ENCODE data around the gene RBMXL3. TPM values are rescaled to one million over a fixed set of nuclear protein-coding genes. Genes with fewer than 3 reads are reported as not detected.

Gene RBMXL3
- total and polyA plus RNA-seq, 2 donors (not counting 3 experiments of a cell fraction or from before 2014, with no cell fraction given), result not detected

GRCh38 chrX:115191490-115192243 is 2.5 kb downstream of the RBMXL3 start:
- Histone ChIP-seq H3K9ac (replicated peaks; ENCODE audit: extremely low read depth, insufficient read depth, low read length) (no peak overlapping the region), H3K4me2 (ENCODE audit: insufficient read depth, low read length) (no peak overlapping the region), H3K4me1 (ENCODE audit: control insufficient read depth, extremely low read depth, insufficient read depth, low read length) (no peaks in the 10 kb centered on the region), H3K27ac (ENCODE audit: insufficient read depth, low read depth, low read length) (no peak overlapping the region), H3K4me3 (replicated peaks in 1 of 3; ENCODE audit: insufficient read depth in 1 of 3, low read depth in 1 of 3, low read length in 3 of 3) (no peak overlapping the region), H3K27me3 (ENCODE audit: control insufficient read depth in 2 of 2, insufficient read depth in 2 of 2, low read length in 2 of 2) (no peaks in the 10 kb centered on the region), H2AFZ (ENCODE audit: low read depth, low read length) (no peak overlapping the region), H3K9me3 (replicated peaks; ENCODE audit: control insufficient read depth, insufficient read depth, low read length) (no peaks in the 10 kb centered on the region), H4K20me1 (replicated peaks; ENCODE audit: control insufficient read depth, extremely low read depth, insufficient read depth, low read length) (no peaks in the 10 kb centered on the region), H3K36me3 (ENCODE audit: control insufficient read depth in 2 of 2, extremely low read depth in 1 of 2, insufficient read depth in 2 of 2, low read length in 2 of 2) (no peaks in the 10 kb centered on the region), H3K9me1 (replicated peaks; ENCODE audit: control insufficient read depth, extremely low read depth, insufficient read depth, low read length) (no peaks in the 10 kb centered on the region), H3K79me2 (ENCODE audit: control insufficient read depth, insufficient read depth, low read length) (no peaks in the 10 kb centered on the region)
- intact Hi-C loops (cut with micrococcal nuclease), result no loop called here
- BruUV-seq (replicated peaks), result no TSS peak
- TF ChIP-seq CTCF (IDR thresholded peaks at IDR 0.05; ENCODE audit: extremely low read depth in 1 of 2, insufficient read depth in 1 of 2, low read depth in 1 of 2, low read length in 2 of 2), result no peak
- TF ChIP-seq FOS (IDR thresholded peaks at IDR 0.05; ENCODE audit: borderline replicate concordance, insufficient read depth, low read length), result no peak
- no peak for TF ChIP-seq POLR2A (IDR thresholded peaks at IDR 0.05; ENCODE audit: low read depth, low read length)
- TF ChIP-seq MYC (IDR thresholded peaks at IDR 0.05; ENCODE audit: low read depth, low read length), result no peak
- TF ChIP-seq EZH2 (IDR thresholded peaks at IDR 0.05; ENCODE audit: borderline replicate concordance, low read depth, low read length, severe bottlenecking), result no peak
- no peak for TF ChIP-seq POLR2AphosphoS5 (IDR thresholded peaks at IDR 0.05; ENCODE audit: insufficient read depth, low read depth, low read length)
- TF ChIP-seq GATA2 (IDR thresholded peaks at IDR 0.05; ENCODE audit: insufficient read depth, insufficient read length, low read depth, low read length), result no peak
- TF ChIP-seq JUN (IDR thresholded peaks at IDR 0.05; ENCODE audit: borderline replicate concordance, insufficient read depth, insufficient read length, low read depth), result no peak
- TF ChIP-seq MAX (IDR thresholded peaks at IDR 0.05; ENCODE audit: insufficient read depth, insufficient read length), result no peak
- DNase-seq (ENCODE audit: low read depth, low spot score), result no peak
- dilution Hi-C loops (cut with MboI; ENCODE audit: extremely low pct_ligation_motif_present, low sequenced_read_pairs), result no loop called here
- ChIA-PET POLR2A (no interaction called here), CTCF (no interaction called here)
- FAIRE-seq, result no peak
